ENCODE data around the gene AMPH.

DNA sequence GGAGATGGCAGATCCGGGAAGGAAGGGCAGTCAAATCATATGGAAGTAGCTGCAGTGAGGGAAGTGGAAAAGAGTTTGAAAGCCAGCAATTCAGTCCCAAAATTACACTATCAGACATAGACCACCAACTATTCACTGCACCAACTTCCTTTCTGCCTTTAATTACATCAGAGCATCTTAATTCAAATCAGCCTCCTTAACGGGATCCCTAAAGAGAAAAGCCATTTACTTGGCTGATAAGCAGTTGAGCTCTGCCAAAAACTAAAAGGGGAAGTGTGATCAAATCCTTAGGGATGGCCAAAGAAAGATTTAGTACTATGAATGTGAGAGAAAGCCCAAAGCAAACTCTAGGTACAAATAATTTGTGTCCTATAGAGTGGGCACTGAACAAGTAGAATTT is 110.4 kb downstream of the AMPH start:
- TF ChIP-seq, protein P1, sequence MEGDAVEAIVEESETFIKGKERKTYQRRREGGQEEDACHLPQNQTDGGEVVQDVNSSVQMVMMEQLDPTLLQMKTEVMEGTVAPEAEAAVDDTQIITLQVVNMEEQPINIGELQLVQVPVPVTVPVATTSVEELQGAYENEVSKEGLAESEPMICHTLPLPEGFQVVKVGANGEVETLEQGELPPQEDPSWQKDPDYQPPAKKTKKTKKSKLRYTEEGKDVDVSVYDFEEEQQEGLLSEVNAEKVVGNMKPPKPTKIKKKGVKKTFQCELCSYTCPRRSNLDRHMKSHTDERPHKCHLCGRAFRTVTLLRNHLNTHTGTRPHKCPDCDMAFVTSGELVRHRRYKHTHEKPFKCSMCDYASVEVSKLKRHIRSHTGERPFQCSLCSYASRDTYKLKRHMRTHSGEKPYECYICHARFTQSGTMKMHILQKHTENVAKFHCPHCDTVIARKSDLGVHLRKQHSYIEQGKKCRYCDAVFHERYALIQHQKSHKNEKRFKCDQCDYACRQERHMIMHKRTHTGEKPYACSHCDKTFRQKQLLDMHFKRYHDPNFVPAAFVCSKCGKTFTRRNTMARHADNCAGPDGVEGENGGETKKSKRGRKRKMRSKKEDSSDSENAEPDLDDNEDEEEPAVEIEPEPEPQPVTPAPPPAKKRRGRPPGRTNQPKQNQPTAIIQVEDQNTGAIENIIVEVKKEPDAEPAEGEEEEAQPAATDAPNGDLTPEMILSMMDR (IDR thresholded peaks at IDR 0.05): no peak
- no peak for TF ChIP-seq POLR2AphosphoS5 (IDR thresholded peaks at IDR 0.05)
